HepG2 (cell line): ENCODE results near the gene SSH3. TPM values are rescaled to one million over a fixed set of nuclear protein-coding genes. Genes with fewer than 3 reads are reported as not detected.

Experiments used
- ATAC-seq: fragments of 200-7000 bp; cut with Tn5 transposase; 3 replicates; pipeline ENCODE4 v1.9.1; 2020; ENCODE audit warnings: mild to moderate bottlenecking, moderate library complexity
- BruUV-seq: library from RNA; stranded (reverse); fragments of 400-500 nt; replicated peaks from 2 replicates; lab custom pipeline; 2021; lab: Mats Ljungman, UMichigan
- CTCF ChIA-PET: fragments of 300-600 bp; formaldehyde crosslinking; extraction: SDS; loops from one replicate; lab custom pipeline; 2021; ENCODE audit warnings: low total read pairs, inconsistent platforms, low intra/inter-chr PET ratio; lab: Yijun Ruan, JAX
- POLR2A ChIA-PET: fragments of 350-600 bp; sonication (Branson Sonifier 250); formaldehyde crosslinking; loops from one replicate; lab custom pipeline; 2020; ENCODE audit warnings: antibody characterized with exemption, inconsistent platforms; lab: Yijun Ruan, JAX
- DNase-seq: peaks from one replicate; pipeline ENCODE4 v3.0.0-alpha.2; 2015; ENCODE audit warnings: low spot score
- FAIRE-seq: peaks from 3 replicates; lab custom pipeline; 2011; peaks lifted over from hg19 to GRCh38; lab: Jason Lieb, UNC
- H2AFZ ChIP-seq: one replicate; pipeline ENCODE4 v1.6.1; 2011; ENCODE audit warnings: low read length, inconsistent platforms
- H3K27ac ChIP-seq: fragments of 300-600 bp; 3 replicates; pipeline ENCODE4 v1.8.0; 2011; ENCODE audit warnings: mixed run types, mild to moderate bottlenecking, mixed read lengths, low read length, inconsistent platforms; ENCODE audit not compliant: insufficient read depth; ENCODE audit errors: extremely low read length
- H3K27me3 ChIP-seq, 2 experiments: fragments of 200-600 bp in 1 of 2; 2 replicates in 1 of 2; 3 replicates in 1 of 2; pipeline versions ENCODE4 v1.6.0 to v1.8.0; 2011; ENCODE audit warnings: low read length in 2 of 2, mild to moderate bottlenecking in 2 of 2, moderate library complexity in 2 of 2, inconsistent platforms in 1 of 2; ENCODE audit not compliant: insufficient read depth in 2 of 2, control insufficient read depth in 1 of 2
- H3K36me3 ChIP-seq, 2 experiments: fragments of 200-600 bp in 1 of 2; replicated peaks in 1 of 2; 2 replicates in 1 of 2; 3 replicates in 1 of 2; pipeline versions ENCODE4 v1.5.1 to v1.8.0; 2011; ENCODE audit warnings: low read length in 2 of 2, inconsistent platforms in 1 of 2; ENCODE audit not compliant: insufficient read depth in 2 of 2, control insufficient read depth in 1 of 2
- H3K4me1 ChIP-seq: 2 replicates; pipeline ENCODE4 v1.5.1; 2012; ENCODE audit warnings: low read length, inconsistent platforms; ENCODE audit not compliant: insufficient read depth
- H3K4me2 ChIP-seq: 2 replicates; pipeline ENCODE4 v1.6.0; 2011; ENCODE audit warnings: low read depth, low read length, inconsistent platforms
- H3K4me3 ChIP-seq, 3 experiments: fragments of 200-600 bp in 1 of 3; sonication (generic), shearing (Covaris generic) in 1 of 3; replicated peaks in 1 of 3; 2 replicates each; pipeline ENCODE4 v1.5.1; 2011 to 2016; ENCODE audit warnings: low read length in 3 of 3, inconsistent platforms in 2 of 3, low read depth in 2 of 3, mild to moderate bottlenecking in 2 of 3, control low read depth in 1 of 3, mixed read lengths in 1 of 3; ENCODE audit not compliant: insufficient read depth in 1 of 3
- H3K79me2 ChIP-seq: one replicate; pipeline ENCODE4 v1.6.1; 2011; ENCODE audit warnings: low read length, inconsistent platforms; ENCODE audit not compliant: insufficient read depth
- H3K9ac ChIP-seq: 2 replicates; pipeline ENCODE4 v1.6.0; 2011; ENCODE audit warnings: mild to moderate bottlenecking, low read depth, low read length, inconsistent platforms; ENCODE audit not compliant: insufficient read depth
- H3K9me3 ChIP-seq: 2 replicates; pipeline ENCODE4 v1.5.1; 2012; ENCODE audit warnings: mild to moderate bottlenecking, low read length
- H4K20me1 ChIP-seq: 2 replicates; pipeline ENCODE4 v1.6.0; 2011; ENCODE audit warnings: inconsistent platforms, mild to moderate bottlenecking, low read length, moderate library complexity; ENCODE audit not compliant: insufficient read depth
- BORCS8-MEF2B ChIP-seq: sonication (generic); formaldehyde crosslinking; IDR thresholded peaks from 2 replicates; pipeline ENCODE4 v1.8.0; 2022; ENCODE audit warnings: mild to moderate bottlenecking, missing genetic modification reagents
- GTF3A ChIP-seq: sonication (generic); formaldehyde crosslinking; conservative IDR thresholded peaks from 2 replicates; pipeline ENCODE4 v1.4.0; 2020; ENCODE audit warnings: mild to moderate bottlenecking, missing genetic modification reagents
- HNF4G ChIP-seq, 2 experiments: sonication (generic) in 1 of 2; formaldehyde crosslinking in 1 of 2; IDR thresholded peaks; 2 replicates each; pipeline versions ENCODE4 v1.4.0 to v1.6.1; 2011 to 2020; ENCODE audit warnings: borderline replicate concordance in 2 of 2, low read depth in 2 of 2, mild to moderate bottlenecking in 2 of 2, low read length in 1 of 2, missing genetic modification reagents in 1 of 2, moderate library complexity in 1 of 2
- KIAA2018 ChIP-seq: sonication (generic); formaldehyde crosslinking; IDR thresholded peaks from 2 replicates; pipeline ENCODE4 v1.5.0; 2020; ENCODE audit warnings: mild to moderate bottlenecking, missing genetic modification reagents, borderline replicate concordance
- KMT2A ChIP-seq: sonication (generic); formaldehyde crosslinking; IDR thresholded peaks from 2 replicates; pipeline ENCODE4 v1.4.0; 2020; ENCODE audit warnings: missing genetic modification reagents
- SIN3B ChIP-seq: fragments of 150-350 bp; IDR thresholded peaks from 2 replicates; pipeline ENCODE4 v1.6.1; 2014; ENCODE audit warnings: low read length
- ZNF251 ChIP-seq: sonication (generic); formaldehyde crosslinking; IDR thresholded peaks from 2 replicates; pipeline ENCODE4 v1.9.0; 2021; ENCODE audit warnings: mild to moderate bottlenecking, missing genetic modification reagents
- ZNF350 ChIP-seq: sonication (generic); formaldehyde crosslinking; IDR thresholded peaks from 2 replicates; pipeline ENCODE4 v1.4.0; 2020; ENCODE audit warnings: mild to moderate bottlenecking, low read depth, missing genetic modification reagents, borderline replicate concordance
- ZNF773 ChIP-seq: sonication (generic); formaldehyde crosslinking; IDR thresholded peaks from 2 replicates; pipeline ENCODE4 v1.4.0; 2020; ENCODE audit warnings: missing genetic modification reagents, borderline replicate concordance
- WGBS: methylation state at CpG from one replicate; pipeline ENCODE4 v1.1.6; 2017; ENCODE audit warnings: low lambda C conversion rate; 5-methylcytosine and 5-hydroxymethylcytosine counted together
- in situ Hi-C: cut with HindIII; loops from 2 replicates; pipeline ENCODE4 v1.10.0; 2017; ENCODE audit warnings: low pct_unique_long_range_greater_than_20kb; ENCODE audit not compliant: extremely low pct_ligation_motif_present
- intact Hi-C: fragments of 100-400 bp; cut with micrococcal nuclease; formaldehyde crosslinking; loops from one replicate; pipeline ENCODE4 v1.10.0; 2022; ENCODE audit not compliant: unreplicated experiment
- polyA plus RNA-seq, 8 experiments: library from polyadenylated mRNA; depleted of rRNA in 3 of 8; stranded (reverse) in 7 of 8; unstranded in 1 of 8; fragments of >200 nt; fragmentation: Illumina TruSeq in 4 of 8; extraction: Trizol in 4 of 8; gene quantifications; 2 replicates each; pipeline versions ENCODE4 v1.2.1 to v1.2.3, GENCODE V29; 2011 to 2016; ENCODE audit warnings: low read depth in 4 of 8, missing spikeins in 1 of 8, mixed read lengths in 1 of 8; ENCODE audit not compliant: insufficient read depth in 1 of 8
- total RNA-seq, 5 experiments: library from RNA; depleted of rRNA; stranded (reverse); fragments of >200 nt; fragmentation: Illumina TruSeq; extraction: Trizol; gene quantifications; 2 replicates each; pipeline ENCODE4 v1.2.3, GENCODE V29; 2016; ENCODE audit warnings: low read depth in 1 of 5

The SSH3 gene
- total and polyA plus RNA-seq, 2 of the 13 experiments (the other 11 are each of a cell fraction or from before 2014, with no cell fraction given), result 12.4 to 18.8 TPM

- Histone ChIP-seq H2AFZ (no peak overlapping the region), H4K20me1 (peaks cover 28% of the 10 kb centered on the region; the same call in 1 of the 2 replicates), H3K4me3 (no peak overlapping the region), H3K4me2 (no peak overlapping the region), H3K27ac (no peak overlapping the region), H3K9me3 (no peaks in the 10 kb centered on the region), H3K4me1 (peaks cover 6% of the 10 kb centered on the region; the same call in 1 of the 2 replicates), H3K9ac (no peak overlapping the region), H3K79me2 (peaks cover 20% of the 10 kb centered on the region), H3K36me3 (peaks cover 30 to 68% of the 10 kb centered on the region in 2 experiments; a peak in 4 of 5 replicates), H3K27me3 (no peaks in the 10 kb centered on the region)
- ATAC-seq (no peak), DNase-seq (no peak), FAIRE-seq (no peak)
- CTCF ChIA-PET, result no interaction called here
- intact Hi-C loops (no loop called here), in situ Hi-C loops (no loop called here)
- TF ChIP-seq GTF3A (no peak), KMT2A (CRISPR knock-in tag) (no peak), ZNF251 (CRISPR knock-in tag) (no peak), HNF4G (IDR thresholded peaks at IDR 0.05; ENCODE audit: borderline replicate concordance, low read depth, low read length) (no peak), HNF4G (CRISPR knock-in tag; IDR thresholded peaks at IDR 0.05; ENCODE audit: borderline replicate concordance, low read depth) (no peak), ZNF350 (CRISPR knock-in tag) (no peak), KIAA2018 (CRISPR knock-in tag) (no peak), BORCS8-MEF2B (CRISPR knock-in tag) (no peak), ZNF773 (CRISPR knock-in tag) (no peak), SIN3B (no peak)
- no TSS peak for BruUV-seq
- POLR2A ChIA-PET, result interaction anchor here (1.7 kb wide), 1 partner anchor 11 kb away, joined by 8 read pairs; the partner anchor contains the start of gene ANKRD13D
- 95% methylated on average over 19 of the region's 24 CpGs for WGBS
Observed at GRCh38 chr11:67277231-67277961, 25.9 kb upstream of the SSH3 start.
